Naive thymus-derived CD8-positive, alpha-beta T cell (primary cell): ENCODE measurements around the gene ADGRL2. TPM values are rescaled to one million over a fixed set of nuclear protein-coding genes. Genes with fewer than 3 reads are reported as not detected.
A peak's percentile ranks its signal among the peaks of the same experiment; 100 is the strongest.

Experiments
- ATAC-seq, 2 donors: fragments of 150-1000 bp; cut with Tn5 transposase in 1 of 2; sonication (Bioruptor Pico), chemical (Tn5 transposase) in 1 of 2; 1 replicate in 1 of 2; 2 replicates in 1 of 2; pipeline ENCODE4 v1.10.0; 2021; ENCODE audit warnings: mild to moderate bottlenecking in 2 of 2, moderate library complexity in 2 of 2
- POLR2A ChIA-PET: fragments of 350-600 bp; sonication (Branson Sonifier 250); formaldehyde crosslinking; loops from one replicate; lab custom pipeline; 2021; ENCODE audit warnings: antibody characterized with exemption; lab: Charles Lee
- DNase-seq, 10 donors: peaks; one replicate each; pipeline versions ENCODE4 v3.0.0 to v3.0.0-alpha.2; 2020 to 2022
- H3K27ac Mint-ChIP-seq, 10 donors: one replicate each; pipeline ENCODE4 v1.8.0; 2020 to 2022; ENCODE audit warnings: mild to moderate bottlenecking in 10 of 10, mixed read lengths in 10 of 10, moderate library complexity in 4 of 10, inconsistent platforms in 1 of 10
- H3K27me3 Mint-ChIP-seq, 5 donors: one replicate each; pipeline ENCODE4 v1.8.0; 2021 to 2022; ENCODE audit warnings: mixed read lengths in 5 of 5
- H3K36me3 Mint-ChIP-seq, 3 donors: one replicate each; pipeline ENCODE4 v1.8.0; 2020 to 2022; ENCODE audit warnings: mixed read lengths in 3 of 3, mild to moderate bottlenecking in 2 of 3, inconsistent platforms in 1 of 3
- H3K4me1 Mint-ChIP-seq, 4 donors: one replicate each; pipeline ENCODE4 v1.8.0; 2021 to 2022; ENCODE audit warnings: mixed read lengths in 4 of 4
- H3K4me3 Mint-ChIP-seq, 10 donors: one replicate each; pipeline ENCODE4 v1.8.0; 2020 to 2022; ENCODE audit warnings: mild to moderate bottlenecking in 10 of 10, mixed read lengths in 10 of 10, moderate library complexity in 6 of 10, inconsistent platforms in 1 of 10
- H3K9me3 Mint-ChIP-seq, 9 donors: one replicate each; pipeline ENCODE4 v1.8.0; 2020 to 2022; ENCODE audit warnings: mixed read lengths in 9 of 9, mild to moderate bottlenecking in 3 of 9, inconsistent platforms in 1 of 9, moderate library complexity in 1 of 9
- polyA plus RNA-seq, 3 donors: library from polyadenylated mRNA; unstranded; fragments of 300-500 nt; fragmentation: Illumina TruSeq; gene quantifications; one replicate each; pipeline ENCODE4 v1.2.3, GENCODE V29; 2021
- total RNA-seq, 8 experiments: library from RNA in 2 of 8; stranded (reverse) in 2 of 8; gene quantifications; one replicate each; pipeline ENCODE4 v1.2.3 and lab custom pipeline; 2021 to 2026

Gene ADGRL2
- total RNA-seq (not detected), polyA plus RNA-seq (not detected), total RNA-seq (lab: John Stamatoyannopoulos, UW) (0 to 1.6 (median 0) reads per million in 6 experiments)

DNA sequence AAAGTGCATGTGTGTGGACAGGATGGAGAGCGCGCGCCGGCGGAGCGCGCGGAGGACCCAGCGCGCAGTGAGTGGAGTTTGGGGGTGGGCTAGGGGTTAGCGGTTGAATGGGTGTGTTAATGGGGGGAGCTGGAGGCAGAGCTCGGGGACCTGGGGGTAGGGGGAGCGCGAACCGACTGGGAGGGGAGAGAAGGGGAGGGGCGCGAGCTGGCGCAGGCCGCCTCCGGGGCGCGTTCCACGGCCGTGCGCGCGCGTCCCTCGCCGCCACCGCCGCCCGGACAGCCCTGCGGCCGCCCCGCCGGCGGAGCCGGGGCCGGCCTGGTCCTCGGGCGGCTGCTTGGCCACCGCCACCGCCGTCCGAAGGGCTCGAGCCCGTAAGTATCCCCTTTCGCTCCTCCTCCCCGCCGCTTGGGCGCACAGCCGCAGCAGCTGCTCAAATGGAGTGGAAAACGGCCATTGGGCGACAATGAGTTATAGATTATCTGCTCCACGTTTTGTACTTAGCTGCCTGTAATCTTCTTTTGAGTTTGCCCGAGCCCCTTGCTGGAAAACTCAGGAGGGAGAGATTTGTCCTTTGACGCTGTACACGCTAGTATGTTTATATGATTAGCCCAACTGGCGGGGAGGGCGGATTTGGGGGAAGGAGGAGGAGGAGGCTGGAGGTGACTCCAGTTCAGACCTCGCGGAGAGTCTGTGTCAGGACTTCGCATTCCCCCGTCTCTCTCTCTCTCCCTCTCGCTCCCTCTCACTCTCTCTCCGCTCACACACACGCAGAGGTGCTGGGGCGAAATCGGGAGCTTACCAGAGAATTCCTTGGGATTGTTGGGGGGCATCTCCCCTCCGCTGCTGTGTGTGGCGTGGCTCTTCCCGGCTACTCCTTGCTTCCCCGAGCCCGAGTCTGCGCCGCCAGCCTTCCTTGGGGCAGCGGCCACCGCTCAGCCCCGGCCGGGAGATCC is at the start of gene ADGRL2:
Gene ADGRL2 (plus strand): TSS at position 240 of the 956 bp plus-strand sequence. CDS start 36,051 bp downstream, outside the sequence.
- peaks cover 2 to 14% (median 2%) of the 10 kb centered on the region in 3 donors for H3K36me3 Mint-ChIP-seq
- POLR2A ChIA-PET, result no interaction called here
- H3K9me3 Mint-ChIP-seq, result peaks cover 0 to 14% (median 0%) of the 10 kb centered on the region in 9 donors

DNA sequence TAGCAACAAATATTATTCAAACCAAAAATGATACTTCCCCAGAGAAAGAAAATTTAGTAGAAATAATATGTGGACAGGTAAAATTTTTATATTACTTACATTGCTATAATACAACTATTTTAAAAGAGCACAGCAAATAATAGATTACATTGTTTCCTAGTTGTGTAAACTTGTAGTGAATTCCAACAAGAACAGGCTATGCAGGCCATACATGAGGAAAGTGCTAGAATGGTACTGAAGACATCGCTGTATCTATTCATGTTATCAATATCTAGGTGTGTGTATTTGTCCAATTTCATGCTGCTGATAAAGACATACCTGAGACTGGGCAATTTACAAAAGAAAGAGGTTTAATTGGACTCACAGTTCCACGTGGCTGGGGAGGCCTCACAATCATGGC is 47.9 kb upstream of the ADGRL2 start:
- Mint-ChIP-seq H3K27me3 (no peaks in the 10 kb centered on the region), H3K9me3 (peaks cover 0 to 27% (median 4%) of the 10 kb centered on the region in 9 donors), H3K4me1 (no peaks in the 10 kb centered on the region), H3K36me3 (no peaks in the 10 kb centered on the region), H3K27ac (no peak overlapping the region), H3K4me3 (no peak overlapping the region)
- DNase-seq (no peak), ATAC-seq (no peak)
- POLR2A ChIA-PET, result no interaction called here

More for the DNA sequence above, at the start of gene ADGRL2:
- Mint-ChIP-seq H3K27ac (no peak within 1 kb of the TSS), H3K27me3 (peaks cover 16 to 47% (median 29%) of the 10 kb centered on the region in 5 donors), H3K4me1 (peaks cover 0 to 9% (median 4%) of the 10 kb centered on the region in 4 donors), H3K4me3 (peak within 1 kb of the TSS in 8 of 10 donors; percentile 15 to 62 (median 33))
- ATAC-seq (no peak), DNase-seq (no peak)

DNA sequence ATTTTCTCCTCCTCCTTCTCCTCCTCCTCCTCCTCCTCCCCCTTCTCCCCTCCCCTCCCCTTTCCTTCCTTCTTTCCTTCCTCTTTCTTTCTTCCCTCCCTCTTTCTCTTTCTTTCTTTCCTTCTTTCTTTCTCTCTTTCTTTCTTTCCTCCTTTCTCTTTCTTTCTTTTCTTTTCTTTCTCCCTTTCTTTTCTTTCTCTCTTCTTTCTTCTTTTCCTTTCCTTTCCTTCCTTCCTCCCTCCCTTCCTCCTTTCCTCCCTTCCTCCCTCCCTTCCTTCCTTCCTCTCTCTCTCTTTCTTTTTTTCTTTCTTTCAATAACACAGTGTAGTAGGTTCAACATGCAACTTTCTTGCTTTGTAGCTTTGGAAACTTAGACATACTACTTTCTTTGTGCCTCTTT is 46.3 kb upstream of the ADGRL2 start:
- Mint-ChIP-seq H3K4me1 (no peaks in the 10 kb centered on the region), H3K9me3 (peaks cover 0 to 27% (median 3%) of the 10 kb centered on the region in 9 donors), H3K27me3 (no peaks in the 10 kb centered on the region), H3K27ac (no peak overlapping the region), H3K36me3 (no peaks in the 10 kb centered on the region), H3K4me3 (no peak overlapping the region)
- POLR2A ChIA-PET, result no interaction called here
- DNase-seq, result no peak
- no peak for ATAC-seq

DNA sequence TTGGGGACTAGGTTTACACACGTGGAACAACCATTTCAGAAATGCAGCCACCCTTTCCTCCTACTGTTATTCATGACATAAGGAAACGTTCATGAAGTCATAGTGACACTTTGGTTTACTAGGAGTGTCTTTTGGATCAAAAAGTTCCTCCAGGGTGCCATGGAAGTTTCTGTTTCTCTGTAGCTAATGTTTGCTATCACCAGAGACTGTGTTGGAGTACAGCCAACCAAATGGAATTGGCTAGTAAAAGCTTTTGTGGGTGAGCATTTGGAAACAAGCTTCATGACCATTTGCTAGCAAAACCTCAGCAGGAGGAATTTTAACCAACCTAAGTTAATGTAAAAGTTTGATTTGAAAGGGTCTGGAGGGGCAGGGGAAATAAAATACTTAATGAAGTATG is 43.9 kb upstream of the ADGRL2 start:
- no peaks in the 10 kb centered on the region for H3K4me1 Mint-ChIP-seq
- no peaks in the 10 kb centered on the region for H3K36me3 Mint-ChIP-seq
- H3K4me3 Mint-ChIP-seq, result no peak overlapping the region
- H3K27me3 Mint-ChIP-seq, result no peaks in the 10 kb centered on the region
- DNase-seq (no peak), ATAC-seq (no peak)
- peaks cover 0 to 26% (median 0%) of the 10 kb centered on the region in 9 donors for H3K9me3 Mint-ChIP-seq
- H3K27ac Mint-ChIP-seq, result no peak overlapping the region
- POLR2A ChIA-PET, result no interaction called here

DNA sequence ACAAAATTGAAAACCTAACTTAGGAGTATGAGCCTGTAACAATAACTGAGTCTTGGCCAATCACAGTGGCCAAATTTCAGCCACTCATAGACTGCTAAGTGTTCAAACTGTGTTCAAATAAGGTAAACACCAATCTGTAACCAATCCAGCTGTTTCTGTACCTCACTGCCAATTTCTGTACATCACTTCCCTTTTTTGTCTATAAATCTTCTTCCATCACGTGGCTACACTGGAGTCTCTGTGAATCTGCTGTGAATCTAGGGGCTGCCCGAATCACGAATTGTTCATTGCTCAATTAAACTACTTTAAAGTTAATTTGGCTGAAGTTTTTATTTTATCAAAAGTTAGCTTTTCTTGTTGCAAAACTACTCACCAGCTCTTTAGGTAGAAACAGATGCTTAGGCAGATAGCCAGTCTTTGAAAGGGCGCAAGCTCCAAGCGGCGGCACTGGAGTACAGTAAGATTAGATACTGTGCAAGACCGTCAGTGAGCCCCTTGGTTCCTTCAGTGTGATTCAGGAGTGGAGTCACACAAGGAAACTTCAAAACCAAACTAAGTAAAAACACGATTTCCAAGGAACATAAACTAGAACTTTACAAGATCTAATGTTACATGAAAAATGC is 43.2 kb upstream of the ADGRL2 start:
- no peak for ATAC-seq
- Mint-ChIP-seq H3K4me1 (no peaks in the 10 kb centered on the region), H3K27me3 (no peaks in the 10 kb centered on the region), H3K27ac (no peak overlapping the region), H3K9me3 (peaks cover 0 to 20% (median 0%) of the 10 kb centered on the region in 9 donors), H3K36me3 (no peaks in the 10 kb centered on the region), H3K4me3 (no peak overlapping the region)
- POLR2A ChIA-PET, result no interaction called here
- no peak for DNase-seq

DNA sequence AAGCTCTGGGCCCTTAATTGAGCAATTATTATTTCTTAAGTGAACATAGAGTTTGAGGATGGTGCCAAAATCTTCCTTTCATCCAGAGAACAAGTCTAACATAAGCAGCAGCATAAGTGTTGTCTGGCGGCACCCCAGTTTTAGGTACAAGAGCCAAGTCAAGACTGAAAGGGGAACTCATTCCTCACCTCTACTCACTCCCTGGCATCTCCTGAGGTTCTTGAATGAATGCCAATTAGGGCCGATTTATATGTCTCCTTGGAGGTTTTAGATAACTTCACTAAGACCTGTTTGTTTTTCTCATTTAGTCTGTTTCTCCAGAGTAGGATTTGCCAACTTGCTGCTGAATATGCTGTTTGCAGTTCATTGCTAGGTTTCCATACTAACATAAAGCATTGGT is 42.6 kb upstream of the ADGRL2 start:
- H3K27me3 Mint-ChIP-seq, result no peaks in the 10 kb centered on the region
- no peak for DNase-seq
- H3K36me3 Mint-ChIP-seq, result no peaks in the 10 kb centered on the region
- H3K4me3 Mint-ChIP-seq, result no peak overlapping the region
- ATAC-seq, result no peak
- H3K27ac Mint-ChIP-seq, result no peak overlapping the region
- no peaks in the 10 kb centered on the region for H3K4me1 Mint-ChIP-seq
- peaks cover 0 to 13% (median 0%) of the 10 kb centered on the region in 9 donors for H3K9me3 Mint-ChIP-seq
- POLR2A ChIA-PET, result no interaction called here

DNA sequence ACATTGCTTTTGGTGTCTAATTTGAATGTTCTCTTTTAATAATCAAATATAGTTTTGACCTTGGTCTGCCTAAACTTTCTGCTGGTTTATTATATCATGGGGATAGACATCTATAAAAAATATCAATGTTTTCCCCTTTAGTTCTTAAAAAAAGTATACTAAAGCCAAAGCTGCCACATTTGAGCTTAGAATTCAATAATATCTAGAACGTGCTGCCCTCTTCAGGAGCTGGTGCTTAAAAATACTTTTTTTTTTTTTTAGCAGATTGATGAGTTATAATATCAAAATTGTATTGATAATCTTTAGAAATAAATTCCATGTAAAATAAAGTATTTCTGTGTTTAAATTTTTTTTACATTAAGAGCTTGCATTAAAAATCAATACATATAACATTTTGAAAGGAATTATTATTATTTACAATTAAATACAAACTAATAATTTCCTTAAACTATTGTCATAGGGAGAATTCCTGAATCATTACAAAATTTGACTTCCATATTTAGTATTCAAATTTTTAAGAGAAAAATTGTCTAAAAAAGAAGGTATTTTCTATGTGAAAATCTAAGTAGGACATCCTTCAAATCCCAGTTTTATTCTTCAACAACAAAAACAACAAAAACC is 40.1 kb upstream of the ADGRL2 start:
- Mint-ChIP-seq H3K4me3 (no peak overlapping the region), H3K4me1 (no peaks in the 10 kb centered on the region), H3K9me3 (peaks cover 0 to 3% (median 0%) of the 10 kb centered on the region in 9 donors), H3K27me3 (no peaks in the 10 kb centered on the region), H3K36me3 (no peaks in the 10 kb centered on the region), H3K27ac (no peak overlapping the region)
- POLR2A ChIA-PET, result no interaction called here
- DNase-seq (no peak), ATAC-seq (no peak)

DNA sequence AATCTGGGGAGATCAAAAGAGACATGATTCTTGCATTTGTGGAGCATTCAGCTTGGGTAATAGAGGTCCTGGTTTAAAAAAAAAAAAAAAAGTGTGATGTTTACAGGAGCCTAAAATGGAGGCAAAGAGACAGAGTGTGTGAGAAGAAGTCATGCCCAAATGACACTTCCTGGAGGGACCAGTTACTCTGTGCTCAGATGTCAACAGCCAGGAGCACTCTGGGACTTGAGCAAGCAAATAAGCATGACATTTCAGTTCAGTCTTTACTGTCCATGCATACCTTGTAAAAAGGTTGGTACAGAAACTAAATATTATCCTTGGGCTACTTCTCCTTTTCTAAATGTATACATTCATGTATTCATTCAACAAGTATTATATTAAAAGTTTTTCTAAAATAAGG is 25.2 kb upstream of the ADGRL2 start:
- Mint-ChIP-seq H3K27me3 (peaks cover 0 to 2% (median 0%) of the 10 kb centered on the region in 5 donors), H3K9me3 (peaks cover 0 to 6% (median 0%) of the 10 kb centered on the region in 9 donors), H3K4me1 (no peaks in the 10 kb centered on the region), H3K4me3 (no peak overlapping the region), H3K36me3 (no peaks in the 10 kb centered on the region), H3K27ac (no peak overlapping the region)
- POLR2A ChIA-PET, result no interaction called here
- no peak for ATAC-seq
- DNase-seq, result no peak

DNA sequence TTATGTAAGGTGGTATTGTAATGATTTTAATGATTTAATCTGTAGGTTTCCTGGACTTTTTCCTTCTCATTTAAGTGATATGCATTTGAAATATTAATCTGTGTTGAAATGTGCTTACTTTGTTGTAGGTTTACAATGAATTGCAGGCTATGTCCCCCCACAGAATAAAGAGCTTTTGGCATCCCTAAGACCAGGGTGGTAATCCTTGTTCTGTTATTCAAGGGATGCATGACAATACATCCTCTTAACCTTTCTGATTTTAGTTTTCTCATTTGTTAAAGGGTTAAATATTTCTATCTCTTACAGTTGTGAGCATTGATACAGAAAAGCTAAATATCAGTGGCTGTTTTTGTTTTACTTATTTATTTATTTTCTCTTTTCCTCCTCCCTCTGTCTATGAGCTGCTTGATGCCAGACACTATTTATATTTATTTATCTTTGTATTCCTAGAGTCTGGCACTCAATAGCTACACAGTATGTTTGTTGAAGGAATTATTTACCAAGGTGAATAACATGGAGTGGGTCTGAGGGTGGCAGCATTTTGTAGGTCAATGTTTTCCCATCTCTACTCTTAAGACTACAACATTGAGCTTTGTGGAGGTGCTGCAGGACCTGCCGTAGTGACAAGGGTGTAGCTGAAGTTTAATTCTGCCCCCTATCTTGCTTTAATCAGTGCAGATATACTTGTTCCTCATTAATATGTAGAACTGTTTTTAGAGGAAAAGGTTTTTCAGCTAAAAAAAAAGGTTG is 19.9 kb upstream of the ADGRL2 start:
- Mint-ChIP-seq H3K36me3 (no peaks in the 10 kb centered on the region), H3K27me3 (peaks cover 0 to 5% (median 0%) of the 10 kb centered on the region in 5 donors), H3K4me3 (no peak overlapping the region), H3K9me3 (peaks cover 0 to 8% (median 0%) of the 10 kb centered on the region in 9 donors), H3K27ac (no peak overlapping the region), H3K4me1 (no peaks in the 10 kb centered on the region)
- ATAC-seq, result no peak
- DNase-seq, result no peak
- POLR2A ChIA-PET, result no interaction called here

DNA sequence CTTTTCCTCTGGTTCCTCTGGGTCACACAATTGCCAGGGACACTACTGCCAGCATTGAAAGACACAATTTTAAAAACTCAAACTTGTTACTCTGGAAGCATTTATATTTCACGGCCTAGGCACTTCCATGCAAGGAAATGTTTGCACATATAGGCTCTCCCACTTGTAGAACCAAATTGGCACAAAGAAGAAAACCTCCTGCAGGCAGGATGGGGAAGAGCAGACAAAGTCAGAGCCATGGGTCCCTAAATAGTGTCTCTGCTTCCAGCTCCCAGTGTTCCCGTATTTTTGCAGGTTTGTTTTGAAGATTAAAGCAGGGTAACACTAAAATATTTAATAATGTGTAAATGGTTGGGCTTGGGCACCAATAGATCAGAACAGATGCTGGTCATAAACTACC is 19.0 kb upstream of the ADGRL2 start:
- POLR2A ChIA-PET, result no interaction called here
- Mint-ChIP-seq H3K9me3 (peaks cover 0 to 8% (median 0%) of the 10 kb centered on the region in 9 donors), H3K4me3 (no peak overlapping the region), H3K27ac (no peak overlapping the region), H3K36me3 (no peaks in the 10 kb centered on the region), H3K4me1 (no peaks in the 10 kb centered on the region), H3K27me3 (peaks cover 0 to 5% (median 0%) of the 10 kb centered on the region in 5 donors)
- no peak for ATAC-seq
- no peak for DNase-seq

DNA sequence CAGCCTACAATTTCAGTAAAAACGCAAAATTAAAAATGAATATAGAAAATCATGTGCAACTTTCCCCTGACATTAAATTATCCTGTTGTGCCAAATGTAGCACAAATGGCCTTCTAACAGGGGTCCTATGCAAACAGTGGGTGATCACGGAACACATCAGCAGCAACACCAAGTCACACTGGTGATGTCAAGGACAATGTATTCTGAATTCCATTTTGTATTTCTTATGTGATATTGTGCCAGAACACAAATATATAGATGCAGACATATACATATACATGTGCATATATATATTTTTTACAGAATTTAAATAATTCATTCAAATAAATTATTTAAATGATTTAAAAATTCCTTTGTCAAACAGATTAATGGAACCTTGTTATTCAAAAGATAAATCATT is 8.6 kb upstream of the ADGRL2 start:
- ATAC-seq, result no peak
- no peak for DNase-seq
- Mint-ChIP-seq H3K9me3 (peaks cover 0 to 8% (median 0%) of the 10 kb centered on the region in 9 donors), H3K4me3 (no peak overlapping the region), H3K4me1 (no peaks in the 10 kb centered on the region), H3K36me3 (no peaks in the 10 kb centered on the region), H3K27me3 (no peaks in the 10 kb centered on the region), H3K27ac (no peak overlapping the region)
- POLR2A ChIA-PET, result no interaction called here

DNA sequence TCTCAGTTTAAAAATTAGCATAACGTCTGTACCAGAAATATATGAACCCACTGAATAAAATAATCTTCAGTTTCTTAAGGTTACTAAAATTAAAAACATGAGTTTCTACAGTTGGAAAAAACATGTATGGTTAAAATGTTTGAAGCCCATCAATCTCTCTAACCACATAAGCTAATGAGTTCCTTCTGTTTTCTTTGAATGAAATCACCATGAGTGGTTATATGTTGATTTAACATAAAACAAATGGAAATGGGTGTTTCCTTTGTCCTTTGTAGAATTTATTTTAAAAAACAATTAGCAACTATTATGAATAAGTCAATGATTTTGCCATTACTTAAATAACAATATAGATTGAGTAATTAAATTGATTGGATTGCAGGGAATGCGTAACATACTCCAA is 3.0 kb upstream of the ADGRL2 start:
- H3K36me3 Mint-ChIP-seq, result peaks cover 0 to 3% (median 0%) of the 10 kb centered on the region in 3 donors
- no peak overlapping the region for H3K4me3 Mint-ChIP-seq
- ATAC-seq, result no peak
- H3K4me1 Mint-ChIP-seq, result peaks cover 0 to 5% (median 2%) of the 10 kb centered on the region in 4 donors
- peaks cover 0 to 7% (median 0%) of the 10 kb centered on the region in 9 donors for H3K9me3 Mint-ChIP-seq
- POLR2A ChIA-PET, result no interaction called here
- no peak overlapping the region for H3K27ac Mint-ChIP-seq
- peaks cover 8 to 23% (median 12%) of the 10 kb centered on the region in 5 donors for H3K27me3 Mint-ChIP-seq
- DNase-seq, result no peak
